ENCODE data around the gene CCDC102A. TPM values are rescaled to one million over a fixed set of nuclear protein-coding genes. Genes with fewer than 3 reads are reported as not detected.
A peak's percentile ranks its signal among the peaks of the same experiment; 100 is the strongest.

The CCDC102A gene
- total and polyA plus RNA-seq, 9 of the 15 experiments (the other 6 are each of a cell fraction or from before 2014, with no cell fraction given): 0.03 to 4.9 (median 1.4) TPM

GRCh38 chr16:57576429-57576870, 40.1 kb upstream of the CCDC102A start (continued):
- TF ChIP-seq, protein P1, sequence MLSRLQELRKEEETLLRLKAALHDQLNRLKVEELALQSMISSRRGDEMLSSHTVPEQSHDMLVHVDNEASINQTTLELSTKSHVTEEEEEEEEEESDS (CRISPR knock-in tag; IDR thresholded peaks at IDR 0.05): no peak
- TF ChIP-seq SMC3 (conservative IDR thresholded peaks at IDR 0.05; ENCODE audit: insufficient read depth, low read depth, low read length) (peak; percentile 87), ZC3H8 (IDR thresholded peaks at IDR 0.05) (no peak), CC2D1A (IDR thresholded peaks at IDR 0.05) (peak; percentile 75; the same call in 1 of the 2 replicates), CTCF (IDR thresholded peaks at IDR 0.05 in 2 of 3, conservative IDR thresholded peaks at IDR 0.05 in 1 of 3; ENCODE audit: insufficient read depth in 2 of 3, low read depth in 1 of 3, low read length in 3 of 3) (peak; percentile 92 to 98 (median 94)), CEBPG (CRISPR knock-in tag; IDR thresholded peaks at IDR 0.05) (no peak), CEBPG (tag; conservative IDR thresholded peaks at IDR 0.05 in 1 of 2, IDR thresholded peaks at IDR 0.05 in 1 of 2) (no peak), CBFA2T2 (conservative IDR thresholded peaks at IDR 0.05) (0 out of 2 replicates have a peak, but pooled peaks have one; percentile 4), ZNF347 (CRISPR knock-in tag; IDR thresholded peaks at IDR 0.05; ENCODE audit: low read depth) (no peak), STAG1 (CRISPR knock-in tag; IDR thresholded peaks at IDR 0.05; ENCODE audit: borderline replicate concordance) (peak; percentile 97), CREM (IDR thresholded peaks at IDR 0.05; ENCODE audit: low read depth) (peak; percentile 30; the same call in 1 of the 2 replicates), RB1 (IDR thresholded peaks at IDR 0.05; ENCODE audit: low read depth) (peak; percentile 96), RAD21 (CRISPR knock-in tag; conservative IDR thresholded peaks at IDR 0.05 in 1 of 2, IDR thresholded peaks at IDR 0.05 in 1 of 2) (peak; percentile 86 to 93), RCOR1 (IDR thresholded peaks at IDR 0.05; ENCODE audit: borderline replicate concordance in 1 of 2, low read depth in 2 of 2, low read length in 2 of 2) (no peak), TRIM28 (IDR thresholded peaks at IDR 0.05) (no peak)
- TF ChIP-seq, protein P2, sequence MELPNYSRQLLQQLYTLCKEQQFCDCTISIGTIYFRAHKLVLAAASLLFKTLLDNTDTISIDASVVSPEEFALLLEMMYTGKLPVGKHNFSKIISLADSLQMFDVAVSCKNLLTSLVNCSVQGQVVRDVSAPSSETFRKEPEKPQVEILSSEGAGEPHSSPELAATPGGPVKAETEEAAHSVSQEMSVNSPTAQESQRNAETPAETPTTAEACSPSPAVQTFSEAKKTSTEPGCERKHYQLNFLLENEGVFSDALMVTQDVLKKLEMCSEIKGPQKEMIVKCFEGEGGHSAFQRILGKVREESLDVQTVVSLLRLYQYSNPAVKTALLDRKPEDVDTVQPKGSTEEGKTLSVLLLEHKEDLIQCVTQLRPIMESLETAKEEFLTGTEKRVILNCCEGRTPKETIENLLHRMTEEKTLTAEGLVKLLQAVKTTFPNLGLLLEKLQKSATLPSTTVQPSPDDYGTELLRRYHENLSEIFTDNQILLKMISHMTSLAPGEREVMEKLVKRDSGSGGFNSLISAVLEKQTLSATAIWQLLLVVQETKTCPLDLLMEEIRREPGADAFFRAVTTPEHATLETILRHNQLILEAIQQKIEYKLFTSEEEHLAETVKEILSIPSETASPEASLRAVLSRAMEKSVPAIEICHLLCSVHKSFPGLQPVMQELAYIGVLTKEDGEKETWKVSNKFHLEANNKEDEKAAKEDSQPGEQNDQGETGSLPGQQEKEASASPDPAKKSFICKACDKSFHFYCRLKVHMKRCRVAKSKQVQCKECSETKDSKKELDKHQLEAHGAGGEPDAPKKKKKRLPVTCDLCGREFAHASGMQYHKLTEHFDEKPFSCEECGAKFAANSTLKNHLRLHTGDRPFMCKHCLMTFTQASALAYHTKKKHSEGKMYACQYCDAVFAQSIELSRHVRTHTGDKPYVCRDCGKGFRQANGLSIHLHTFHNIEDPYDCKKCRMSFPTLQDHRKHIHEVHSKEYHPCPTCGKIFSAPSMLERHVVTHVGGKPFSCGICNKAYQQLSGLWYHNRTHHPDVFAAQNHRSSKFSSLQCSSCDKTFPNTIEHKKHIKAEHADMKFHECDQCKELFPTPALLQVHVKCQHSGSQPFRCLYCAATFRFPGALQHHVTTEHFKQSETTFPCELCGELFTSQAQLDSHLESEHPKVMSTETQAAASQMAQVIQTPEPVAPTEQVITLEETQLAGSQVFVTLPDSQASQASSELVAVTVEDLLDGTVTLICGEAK (IDR thresholded peaks at IDR 0.05): no peak
- TF ChIP-seq, protein P2 (CRISPR knock-in tag; IDR thresholded peaks at IDR 0.05): no peak

Data from K562 (cell line).